Epithelial cell of proximal tubule (primary cell): ENCODE measurements around the gene FRRS1. TPM values are rescaled to one million over a fixed set of nuclear protein-coding genes. Genes with fewer than 3 reads are reported as not detected.
A peak's percentile ranks its signal among the peaks of the same experiment; 100 is the strongest.

Experiments used
- DNase-seq: peaks from one replicate; pipeline ENCODE4 v3.0.0-alpha.2; 2011; ENCODE audit warnings: low read depth
- H3K4me3 ChIP-seq: 2 replicates; pipeline ENCODE4 v1.5.1; 2011; ENCODE audit warnings: low read depth, mild to moderate bottlenecking, low read length
- CTCF ChIP-seq: conservative IDR thresholded peaks from 2 replicates; pipeline ENCODE4 v1.5.1; 2012; ENCODE audit warnings: low read depth, mild to moderate bottlenecking, low read length
- total RNA-seq: library from RNA; depleted of rRNA; stranded (reverse); fragments of >200 nt; gene quantifications from 2 replicates; pipeline ENCODE4 v1.2.3, GENCODE V29; 2015

FRRS1 gene
- total RNA-seq, 1 donor from 2014 or later: 3.3 TPM

- peak; percentile 84 for TF ChIP-seq CTCF
- no peak overlapping the region for H3K4me3 ChIP-seq
- DNase-seq: no peak
Measured at GRCh38 chr1:99707535-99708142, 58.8 kb downstream of the FRRS1 start.

GRCh38 chr1:99705385-99705784 is 61.0 kb downstream of the FRRS1 start:
- DNase-seq: no peak
- TF ChIP-seq CTCF: no peak
- H3K4me3 ChIP-seq: no peak overlapping the region

- H3K4me3 ChIP-seq: no peak overlapping the region
- TF ChIP-seq CTCF: no peak
- DNase-seq: no peak
Measured at GRCh38 chr1:99704356-99704816, 62.0 kb downstream of the FRRS1 start.

GRCh38 chr1:99702221-99702620 is 64.2 kb downstream of the FRRS1 start:
- no peak overlapping the region for H3K4me3 ChIP-seq
- TF ChIP-seq CTCF: no peak
- DNase-seq: no peak

- no peak overlapping the region for H3K4me3 ChIP-seq
- no peak for TF ChIP-seq CTCF
- DNase-seq: no peak
Measured at GRCh38 chr1:99700020-99700419, 66.4 kb downstream of the FRRS1 start.

GRCh38 chr1:99697580-99697979 is 68.9 kb downstream of the FRRS1 start:
- no peak overlapping the region for H3K4me3 ChIP-seq
- no peak for TF ChIP-seq CTCF
- DNase-seq: no peak

- DNase-seq: no peak
- H3K4me3 ChIP-seq: no peak overlapping the region
- no peak for TF ChIP-seq CTCF
Measured at GRCh38 chr1:99696616-99697015, 69.8 kb downstream of the FRRS1 start.
